Right hindlimb (tissue), 1 donor: Measurements from ENCODE around the gene ME2.
"Not testable (repeated sequence)": the region's sequence is repeated elsewhere in the genome, so short reads cannot be mapped to it uniquely, and the experiment has no call there.

Experiments used
- DNase-seq: peaks from one replicate; pipeline ENCODE4 v3.0.0-alpha.2; 2018

The ME2 gene

GRCh38 chr18:50981381-50981780 lies 102.5 kb downstream of the ME2 start:
- no peak for DNase-seq

GRCh38 chr18:50982086-50982801 lies 103.3 kb downstream of the ME2 start:
- DNase-seq = no peak

GRCh38 chr18:50982802-50983179 lies 103.9 kb downstream of the ME2 start:
- DNase-seq = no peak

GRCh38 chr18:50986360-50987087 lies 107.6 kb downstream of the ME2 start:
- no peak for DNase-seq

- no peak for DNase-seq
These were observed 108.3 kb downstream of the ME2 start for GRCh38 chr18:50987261-50987660.

- DNase-seq = no peak
These were observed 110.8 kb downstream of the ME2 start for GRCh38 chr18:50989711-50990110.

- no peak for DNase-seq
These were observed 113.4 kb downstream of the ME2 start for GRCh38 chr18:50992351-50992762.

- no peak for DNase-seq
These were observed 115.1 kb downstream of the ME2 start for GRCh38 chr18:50994031-50994430.

- not testable (repeated sequence) for DNase-seq
These were observed 124.3 kb downstream of the ME2 start for GRCh38 chr18:51003174-51003573.
